ENCODE data around the gene RALGPS2. TPM values are rescaled to one million over a fixed set of nuclear protein-coding genes. Genes with fewer than 3 reads are reported as not detected.

Gene RALGPS2
- total and polyA plus RNA-seq, 2 experiments from 2014 or later: 18.1 to 49.6 TPM

- TF ChIP-seq EZH2phosphoT487 (IDR thresholded peaks at IDR 0.05; ENCODE audit: insufficient read depth, low read depth) (no peak), EZH2 (IDR thresholded peaks at IDR 0.05; ENCODE audit: insufficient read depth, poor library complexity, severe bottlenecking) (no peak)
These were observed 161.5 kb downstream of the RALGPS2 start for GRCh38 chr1:178886551-178886950.

DNA sequence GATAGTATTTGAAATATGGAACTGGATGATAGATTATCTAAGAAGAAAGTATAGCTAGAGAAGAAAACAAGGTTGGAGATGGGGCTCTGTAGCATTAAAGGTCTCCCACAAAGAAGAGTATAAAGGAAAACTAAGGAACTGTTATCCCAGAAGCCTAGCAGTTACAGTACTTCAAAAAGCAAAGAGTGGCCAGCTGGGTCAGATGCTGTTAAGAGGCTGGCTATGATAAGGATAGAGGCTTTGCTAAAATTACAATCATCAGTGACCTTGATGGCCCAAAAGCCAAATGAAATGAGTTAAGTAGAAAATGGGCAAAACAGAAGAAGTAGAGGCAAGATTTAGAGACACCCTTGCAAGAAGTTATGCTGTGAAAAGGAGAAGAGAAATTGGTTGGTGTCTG, 170.9 kb downstream of the RALGPS2 start:
- Histone ChIP-seq H3K27ac (no peak overlapping the region), H2AFZ (no peak overlapping the region), H3K4me3 (no peak overlapping the region), H3K9ac (no peak overlapping the region), H3K79me2 (ENCODE audit: insufficient read depth) (no peaks in the 10 kb centered on the region), H3K4me2 (ENCODE audit: unreplicated experiment) (no peak overlapping the region), H3K9me2 (ENCODE audit: insufficient read depth) (no peaks in the 10 kb centered on the region), H3K4me1 (ENCODE audit: insufficient read depth) (no peaks in the 10 kb centered on the region), H3F3A (ENCODE audit: insufficient read depth) (no peaks in the 10 kb centered on the region), H4K20me1 (ENCODE audit: insufficient read depth) (no peaks in the 10 kb centered on the region), H3K27me3 (replicated peaks; ENCODE audit: insufficient read depth) (no peaks in the 10 kb centered on the region), H3K36me3 (ENCODE audit: low read depth) (peaks cover 31% of the 10 kb centered on the region), H3K9me3 (ENCODE audit: low read depth) (no peaks in the 10 kb centered on the region)
- in situ Hi-C loops (cut with MboI): no loop called here
- DNase-seq: no peak
- no peak for TF ChIP-seq EZH2 (IDR thresholded peaks at IDR 0.05; ENCODE audit: insufficient read depth, poor library complexity, severe bottlenecking)
- no peak for TF ChIP-seq EZH2phosphoT487 (IDR thresholded peaks at IDR 0.05; ENCODE audit: insufficient read depth, low read depth)

More at GRCh38 chr1:178886551-178886950, 161.5 kb downstream of the RALGPS2 start:
- Histone ChIP-seq H3K36me3 (ENCODE audit: low read depth) (peaks cover 61% of the 10 kb centered on the region), H3K79me2 (ENCODE audit: insufficient read depth) (no peaks in the 10 kb centered on the region), H4K20me1 (ENCODE audit: insufficient read depth) (no peaks in the 10 kb centered on the region), H3K4me1 (ENCODE audit: insufficient read depth) (peaks cover 9% of the 10 kb centered on the region; the same call in 1 of the 2 replicates), H3K27me3 (replicated peaks; ENCODE audit: insufficient read depth) (no peaks in the 10 kb centered on the region), H3K9me2 (ENCODE audit: insufficient read depth) (no peaks in the 10 kb centered on the region), H3K27ac (no peak overlapping the region), H3F3A (ENCODE audit: insufficient read depth) (no peaks in the 10 kb centered on the region), H3K4me2 (ENCODE audit: unreplicated experiment) (no peak overlapping the region), H3K9me3 (ENCODE audit: low read depth) (no peaks in the 10 kb centered on the region), H3K4me3 (no peak overlapping the region), H2AFZ (no peak overlapping the region), H3K9ac (no peak overlapping the region)
- WGBS, 2 experiments (ENCODE audit: low coverage in 1 of 2, low lambda C conversion rate in 2 of 2, missing lambda C conversion rate in 2 of 2): 98 to 100% methylated on average over 2 of the region's 2 CpGs
- no peak for DNase-seq
- in situ Hi-C loops (cut with MboI): no loop called here

DNA sequence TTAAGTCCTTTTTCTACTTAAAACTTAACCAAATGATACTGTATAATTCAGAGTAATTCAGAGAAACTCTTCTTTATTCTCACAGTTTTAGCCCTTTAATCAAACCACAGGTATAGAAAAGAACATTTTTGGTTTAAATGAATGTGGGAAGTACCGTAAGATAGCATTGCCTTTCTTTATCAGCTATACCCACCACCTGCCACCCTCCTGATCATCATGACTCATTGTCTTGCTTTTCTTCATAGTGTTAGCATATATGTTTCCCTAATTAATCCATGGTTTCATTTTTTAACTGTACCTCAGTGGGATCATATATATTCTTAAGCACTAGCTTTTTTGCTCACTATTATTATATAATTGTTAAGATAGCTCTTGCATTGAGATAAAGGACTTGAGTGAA, 173.4 kb downstream of the RALGPS2 start:
- Histone ChIP-seq H3K4me1 (ENCODE audit: insufficient read depth) (no peaks in the 10 kb centered on the region), H3K9ac (no peak overlapping the region), H3K27me3 (replicated peaks; ENCODE audit: insufficient read depth) (no peaks in the 10 kb centered on the region), H3K4me3 (no peak overlapping the region), H3K9me3 (ENCODE audit: low read depth) (no peaks in the 10 kb centered on the region), H3K4me2 (ENCODE audit: unreplicated experiment) (no peak overlapping the region), H3K9me2 (ENCODE audit: insufficient read depth) (no peaks in the 10 kb centered on the region), H3K36me3 (ENCODE audit: low read depth) (peaks cover 22% of the 10 kb centered on the region), H4K20me1 (ENCODE audit: insufficient read depth) (no peaks in the 10 kb centered on the region), H3F3A (ENCODE audit: insufficient read depth) (peaks cover 4% of the 10 kb centered on the region; the same call in 1 of the 2 replicates), H3K27ac (no peak overlapping the region), H3K79me2 (ENCODE audit: insufficient read depth) (no peaks in the 10 kb centered on the region), H2AFZ (no peak overlapping the region)
- in situ Hi-C loops (cut with MboI): no loop called here
- TF ChIP-seq EZH2phosphoT487 (IDR thresholded peaks at IDR 0.05; ENCODE audit: insufficient read depth, low read depth) (no peak), EZH2 (IDR thresholded peaks at IDR 0.05; ENCODE audit: insufficient read depth, poor library complexity, severe bottlenecking) (no peak)
- 97 to 100% methylated on average over 1 of the region's 1 CpG for WGBS, 2 experiments (ENCODE audit: low coverage in 1 of 2, low lambda C conversion rate in 2 of 2, missing lambda C conversion rate in 2 of 2)
- no peak for DNase-seq

GRCh38 chr1:178899402-178899801, 174.4 kb downstream of the RALGPS2 start:
- Histone ChIP-seq H3K27me3 (replicated peaks; ENCODE audit: insufficient read depth) (no peaks in the 10 kb centered on the region), H4K20me1 (ENCODE audit: insufficient read depth) (no peaks in the 10 kb centered on the region), H3F3A (ENCODE audit: insufficient read depth) (peaks cover 4% of the 10 kb centered on the region; the same call in 1 of the 2 replicates), H2AFZ (no peak overlapping the region), H3K9me2 (ENCODE audit: insufficient read depth) (no peaks in the 10 kb centered on the region), H3K9ac (no peak overlapping the region), H3K4me2 (ENCODE audit: unreplicated experiment) (no peak overlapping the region), H3K4me1 (ENCODE audit: insufficient read depth) (no peaks in the 10 kb centered on the region), H3K4me3 (no peak overlapping the region), H3K9me3 (ENCODE audit: low read depth) (no peaks in the 10 kb centered on the region), H3K27ac (no peak overlapping the region), H3K79me2 (ENCODE audit: insufficient read depth) (no peaks in the 10 kb centered on the region), H3K36me3 (ENCODE audit: low read depth) (peaks cover 14% of the 10 kb centered on the region)
- in situ Hi-C loops (cut with MboI): no loop called here
- no peak for DNase-seq
- 96 to 98% methylated on average over 2 of the region's 2 CpGs for WGBS, 2 experiments (ENCODE audit: low coverage in 1 of 2, low lambda C conversion rate in 2 of 2, missing lambda C conversion rate in 2 of 2)
- TF ChIP-seq EZH2 (IDR thresholded peaks at IDR 0.05; ENCODE audit: insufficient read depth, poor library complexity, severe bottlenecking) (no peak), EZH2phosphoT487 (IDR thresholded peaks at IDR 0.05; ENCODE audit: insufficient read depth, low read depth) (no peak)
